ENCODE data around the gene MTLN. TPM values are rescaled to one million over a fixed set of nuclear protein-coding genes. Genes with fewer than 3 reads are reported as not detected.
"Not testable (repeated sequence)": the region's sequence is repeated elsewhere in the genome, so short reads cannot be mapped to it uniquely, and the experiment has no call there.

Gene MTLN
- total RNA-seq, 1 donor from 2014 or later: 9.9 TPM

- H3K9me3 Mint-ChIP-seq; H3K9ac ChIP-seq; H3K36me3 ChIP-seq; H3K36me3 Mint-ChIP-seq; H3K27ac Mint-ChIP-seq; H3K27me3 Mint-ChIP-seq (ENCODE audit: insufficient read depth, low read depth); H4K20me1 ChIP-seq (ENCODE audit: low read depth); DNase-seq (ENCODE audit: low spot score); H3K4me1 ChIP-seq; H3K4me3 ChIP-seq; H3K9me3 ChIP-seq (ENCODE audit: low read depth); H3K27ac ChIP-seq; H3K4me1 Mint-ChIP-seq; H3K4me3 Mint-ChIP-seq; H3F3A ChIP-seq (ENCODE audit: low read depth); H2AFZ ChIP-seq (replicated peaks); H3K79me2 ChIP-seq (ENCODE audit: low read depth); H3K27me3 ChIP-seq; H3K4me2 ChIP-seq: not testable (repeated sequence)
These were observed 17.5 kb upstream of the MTLN start for GRCh38 chr2:110229886-110230285.

GRCh38 chr2:110222626-110223025 lies 10.3 kb upstream of the MTLN start:
- H3K9ac ChIP-seq; H3K27me3 Mint-ChIP-seq (ENCODE audit: insufficient read depth, low read depth); H3K4me1 ChIP-seq; H3K4me2 ChIP-seq; H3K27me3 ChIP-seq; H3K4me3 Mint-ChIP-seq; H3K36me3 ChIP-seq; H4K20me1 ChIP-seq (ENCODE audit: low read depth); H3K79me2 ChIP-seq (ENCODE audit: low read depth); H3K9me3 ChIP-seq (ENCODE audit: low read depth); H3K27ac ChIP-seq; H3F3A ChIP-seq (ENCODE audit: low read depth); H3K4me3 ChIP-seq; H2AFZ ChIP-seq (replicated peaks); H3K27ac Mint-ChIP-seq; H3K4me1 Mint-ChIP-seq; DNase-seq (ENCODE audit: low spot score); H3K9me3 Mint-ChIP-seq; H3K36me3 Mint-ChIP-seq: not testable (repeated sequence)

GRCh38 chr2:110221938-110222337 lies 9.6 kb upstream of the MTLN start:
- Mint-ChIP-seq H3K4me3 (no peak overlapping the region), H3K36me3 (no peaks in the 10 kb centered on the region), H3K27ac (no peak overlapping the region), H3K9me3 (peaks cover 8% of the 10 kb centered on the region), H3K4me1 (no peaks in the 10 kb centered on the region), H3K27me3 (ENCODE audit: insufficient read depth, low read depth) (peaks cover 3% of the 10 kb centered on the region)
- Histone ChIP-seq H4K20me1 (ENCODE audit: low read depth) (no peaks in the 10 kb centered on the region), H3F3A (ENCODE audit: low read depth) (peaks cover 11% of the 10 kb centered on the region), H3K4me3 (no peak overlapping the region), H3K9ac (no peak overlapping the region), H3K27me3 (no peaks in the 10 kb centered on the region), H3K79me2 (ENCODE audit: low read depth) (no peaks in the 10 kb centered on the region), H3K27ac (no peak overlapping the region), H3K9me3 (ENCODE audit: low read depth) (no peaks in the 10 kb centered on the region), H2AFZ (replicated peaks) (no peak overlapping the region), H3K4me2 (no peak overlapping the region), H3K36me3 (no peaks in the 10 kb centered on the region), H3K4me1 (peaks cover 15% of the 10 kb centered on the region)
- DNase-seq (ENCODE audit: low spot score): no peak
- TF ChIP-seq CTCF (IDR thresholded peaks at IDR 0.05) (no peak), EZH2 (IDR thresholded peaks at IDR 0.05) (no peak), EZH2phosphoT487 (IDR thresholded peaks at IDR 0.05) (no peak)

- Histone ChIP-seq H3F3A (ENCODE audit: low read depth) (peaks cover 15% of the 10 kb centered on the region), H3K9ac (no peak overlapping the region), H4K20me1 (ENCODE audit: low read depth) (no peaks in the 10 kb centered on the region), H2AFZ (replicated peaks) (no peak overlapping the region), H3K4me1 (peaks cover 16% of the 10 kb centered on the region), H3K4me2 (no peak overlapping the region), H3K27ac (no peak overlapping the region), H3K79me2 (ENCODE audit: low read depth) (no peaks in the 10 kb centered on the region), H3K4me3 (no peak overlapping the region), H3K36me3 (no peaks in the 10 kb centered on the region), H3K9me3 (ENCODE audit: low read depth) (no peaks in the 10 kb centered on the region), H3K27me3 (no peaks in the 10 kb centered on the region)
- Mint-ChIP-seq H3K27ac (no peak overlapping the region), H3K4me3 (no peak overlapping the region), H3K36me3 (no peaks in the 10 kb centered on the region), H3K4me1 (no peaks in the 10 kb centered on the region), H3K9me3 (peaks cover 11% of the 10 kb centered on the region), H3K27me3 (ENCODE audit: insufficient read depth, low read depth) (peaks cover 4% of the 10 kb centered on the region)
- TF ChIP-seq CTCF (IDR thresholded peaks at IDR 0.05) (no peak), EZH2phosphoT487 (IDR thresholded peaks at IDR 0.05) (no peak), EZH2 (IDR thresholded peaks at IDR 0.05) (no peak)
- DNase-seq (ENCODE audit: low spot score): no peak
These were observed 7.8 kb upstream of the MTLN start for GRCh38 chr2:110220190-110220564.
